GM18517 (cell line): ENCODE results near the gene GNG12.

Experiments
- ATAC-seq: cut with Tn5 transposase; IDR thresholded peaks from one replicate; pipeline ENCODE4 v1.9.1; 2021; ENCODE audit warnings: mild to moderate bottlenecking, moderate library complexity; ENCODE audit not compliant: unreplicated experiment

Gene GNG12

DNA sequence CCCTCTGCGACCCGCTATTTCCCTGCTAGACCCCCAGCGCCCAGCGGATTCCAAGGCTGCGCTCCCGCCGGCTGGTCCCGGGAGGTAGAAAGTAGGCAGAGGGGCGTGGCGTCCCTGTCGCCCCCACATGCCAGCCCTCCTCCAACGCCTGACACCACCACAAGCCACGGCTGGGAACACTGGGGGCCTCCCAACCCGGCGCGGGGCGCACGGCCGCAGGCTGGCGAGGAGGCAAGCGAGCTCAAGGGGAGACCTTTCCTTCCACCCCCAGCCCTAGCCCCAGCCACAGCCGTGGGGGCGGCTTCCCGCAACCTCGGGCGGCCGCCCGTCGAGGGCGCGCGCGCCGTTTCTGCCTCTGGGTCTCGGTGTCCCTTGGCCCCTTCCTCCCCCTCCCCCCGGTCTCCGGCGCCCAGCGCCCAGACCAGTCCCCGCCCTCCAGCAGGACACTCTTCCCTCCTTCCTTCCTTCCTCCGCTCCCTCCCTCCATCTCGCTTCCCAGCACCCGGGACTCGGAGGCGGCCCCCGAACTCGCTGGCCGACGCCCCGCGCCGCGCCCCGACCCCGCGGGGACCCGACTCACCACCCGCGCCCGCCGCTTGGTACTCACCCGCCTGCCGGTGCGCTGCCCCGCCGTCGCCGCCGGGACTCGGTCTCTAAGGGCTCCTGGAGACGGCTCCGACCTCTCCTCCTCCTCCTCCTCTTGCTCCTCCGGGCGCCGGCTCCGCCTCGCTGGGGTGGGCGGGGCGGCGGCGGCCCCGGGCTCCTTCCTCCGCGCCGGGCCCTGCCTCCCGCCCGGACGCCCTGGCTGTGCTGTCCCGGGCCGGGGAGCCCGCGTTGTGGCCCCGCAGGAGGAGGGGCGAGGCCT is at the start of gene GNG12:
Gene GNG12 (minus strand): TSS at position 731 of the 865 bp plus-strand sequence. CDS start 125,781 bp downstream, outside the sequence.
- ATAC-seq, result no peak

DNA sequence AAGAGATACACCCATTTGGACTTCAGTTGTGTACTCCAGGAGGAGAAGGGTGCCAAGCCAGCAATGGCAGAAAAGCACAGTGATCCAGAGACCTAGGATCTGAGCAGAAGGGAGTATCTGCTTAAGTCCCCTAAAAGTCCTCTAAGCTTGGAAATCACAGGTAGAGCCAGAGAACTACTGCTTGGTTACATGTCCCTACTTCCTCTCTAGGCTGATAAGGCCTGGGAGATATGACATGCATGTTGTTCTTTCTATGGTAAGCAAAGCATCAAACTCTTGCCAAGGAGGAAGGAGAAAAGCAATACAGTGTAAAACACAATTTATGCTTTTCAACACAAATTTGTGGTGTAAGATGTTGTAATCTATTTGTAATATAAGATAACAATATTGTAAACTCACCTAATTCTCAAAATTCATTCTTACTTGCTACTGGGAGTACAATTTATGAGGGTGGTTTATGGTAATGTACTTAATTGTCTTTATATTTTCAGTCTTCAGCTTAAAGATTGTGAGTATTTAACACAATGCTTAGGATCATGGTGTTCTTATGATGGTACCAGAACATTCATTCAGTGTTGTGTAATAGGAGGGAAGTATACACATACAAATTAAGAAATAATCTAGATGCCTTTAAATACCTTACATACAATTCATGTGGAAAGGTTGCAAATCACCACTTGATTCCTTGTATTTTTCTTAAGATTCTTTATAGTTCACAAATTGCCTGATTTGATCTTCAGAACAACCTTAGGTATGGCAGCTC is 49.1 kb upstream of the GNG12 start:
- ATAC-seq, result no peak

DNA sequence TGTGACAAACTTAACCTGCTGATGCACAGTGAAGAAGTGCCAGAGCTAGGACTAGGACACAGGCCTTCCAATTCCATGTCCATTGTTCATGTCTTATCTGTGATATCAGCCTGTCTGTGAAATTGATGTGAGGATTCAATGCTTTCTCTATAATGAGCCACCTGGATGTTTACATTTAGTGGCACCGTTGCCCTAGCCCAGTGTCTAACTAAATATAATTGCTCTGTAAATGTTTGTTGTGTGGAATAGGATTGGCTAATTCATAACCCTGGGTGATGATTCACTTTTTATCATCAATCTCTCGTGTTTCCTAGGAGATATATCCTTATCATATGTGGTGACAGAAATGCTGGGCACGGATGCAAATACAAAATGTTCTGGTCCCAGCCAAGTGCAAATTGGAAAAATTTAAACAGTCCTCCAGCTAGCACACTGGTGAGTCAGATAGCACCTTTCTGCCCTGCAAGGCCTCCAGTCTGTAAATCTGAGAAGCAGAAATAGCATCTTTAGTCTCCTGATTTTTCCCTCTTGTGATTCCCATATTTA is 46.9 kb upstream of the GNG12 start:
- no peak for ATAC-seq

DNA sequence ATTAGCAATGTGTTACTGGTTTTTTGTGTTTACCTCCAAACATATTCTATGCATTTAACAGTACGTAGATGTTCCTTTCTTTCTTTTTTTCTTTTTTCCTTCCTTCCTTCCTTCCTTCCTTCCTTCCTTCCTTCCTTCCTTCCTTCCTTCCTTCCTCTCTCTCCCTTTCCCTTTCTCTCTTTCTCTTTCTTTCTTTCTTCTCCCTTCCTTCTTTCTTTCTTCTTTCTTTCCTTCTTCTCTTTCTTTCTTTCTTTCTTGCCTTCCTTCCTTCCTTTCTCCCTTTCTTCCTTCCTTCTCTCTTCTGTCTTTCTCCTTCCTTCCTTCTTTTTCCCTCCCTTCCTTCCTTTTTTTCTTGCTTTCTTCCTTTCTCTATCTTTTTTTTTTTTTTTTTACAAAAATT is 46.2 kb upstream of the GNG12 start:
- no peak for ATAC-seq

DNA sequence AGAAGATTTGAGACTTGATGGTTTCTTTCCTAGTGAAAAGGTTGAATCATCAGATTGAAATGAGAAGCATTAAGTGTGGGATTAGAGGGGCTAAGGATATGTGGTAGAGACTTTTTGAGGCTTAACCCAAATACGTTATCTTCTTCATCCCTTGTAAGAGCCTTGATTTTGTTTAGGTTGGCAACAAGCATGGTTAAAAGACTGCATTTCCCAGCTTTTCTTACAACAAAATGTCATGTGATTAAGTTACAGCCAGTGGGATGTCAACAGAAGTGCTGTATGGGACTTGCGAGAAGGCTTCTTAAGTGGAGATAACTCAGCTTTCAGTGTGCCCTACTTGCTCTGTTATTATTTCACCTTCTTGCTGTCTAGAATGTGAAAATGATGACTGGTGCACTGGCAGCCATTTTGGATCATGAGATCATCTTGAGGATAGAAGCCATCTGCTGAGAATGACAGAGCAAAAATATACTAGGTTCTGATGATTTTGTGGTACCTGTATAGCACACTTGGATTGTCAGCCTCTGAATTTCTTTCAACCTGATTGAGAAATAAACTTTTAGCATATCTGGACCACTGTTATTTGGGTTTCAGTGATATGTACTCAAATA is 41.3 kb upstream of the GNG12 start:
- no peak for ATAC-seq

DNA sequence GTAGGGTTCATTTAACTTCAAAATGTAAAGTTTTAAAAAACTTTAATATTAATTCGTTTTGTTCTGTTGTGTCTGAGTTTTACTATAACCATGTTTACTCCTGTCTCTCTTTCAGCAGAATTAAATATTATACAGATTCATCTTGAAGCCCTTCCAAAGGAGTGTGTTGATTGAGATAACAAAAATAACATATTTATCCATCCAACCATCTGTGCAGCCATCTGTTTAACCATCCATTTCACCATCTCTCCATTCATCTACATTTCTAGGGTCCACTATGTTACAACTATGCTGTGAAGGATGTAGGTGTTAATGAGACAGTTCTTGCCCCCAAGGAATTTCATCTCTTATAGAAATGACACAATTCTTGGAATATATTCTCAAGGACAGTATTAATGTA is 36.0 kb upstream of the GNG12 start:
- ATAC-seq, result no peak

DNA sequence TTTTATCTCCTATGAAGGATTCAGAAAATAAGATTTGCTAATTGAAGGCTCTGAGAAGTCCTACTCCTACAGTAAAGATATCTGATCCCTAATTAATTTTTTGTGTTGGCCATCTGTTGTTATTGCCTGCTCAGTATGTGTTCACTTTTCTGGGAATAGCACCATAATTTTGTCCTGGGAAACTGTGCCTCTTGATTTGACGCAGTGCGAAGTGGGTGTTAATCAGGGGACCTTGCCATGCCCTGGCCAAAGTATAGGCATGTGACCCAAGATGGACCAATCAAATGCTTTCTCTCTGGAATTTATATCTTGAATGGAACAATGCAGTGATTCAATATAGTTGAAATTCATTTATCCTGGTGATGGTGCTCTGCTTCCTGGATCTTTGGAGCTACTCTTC is 30.4 kb upstream of the GNG12 start:
- ATAC-seq, result no peak

DNA sequence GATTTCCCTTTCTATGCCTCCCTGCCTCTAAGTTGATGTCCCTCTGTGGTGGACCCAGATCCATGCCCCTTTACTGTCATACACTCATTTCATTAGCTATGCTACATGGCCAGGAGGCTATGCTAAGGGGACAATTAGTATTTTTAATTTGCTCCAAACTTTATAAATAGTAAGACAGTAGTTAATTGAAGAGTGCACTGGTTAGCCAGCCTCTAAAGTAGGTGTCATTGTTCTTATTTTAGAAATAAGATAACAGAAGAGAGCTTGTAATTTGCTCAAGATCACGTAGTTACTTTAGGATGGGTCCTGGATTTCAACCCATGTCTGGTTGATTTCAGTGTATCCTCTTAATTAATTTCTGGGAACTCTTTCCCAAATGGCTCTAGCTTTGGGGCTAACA is 29.4 kb upstream of the GNG12 start:
- ATAC-seq, result no peak

DNA sequence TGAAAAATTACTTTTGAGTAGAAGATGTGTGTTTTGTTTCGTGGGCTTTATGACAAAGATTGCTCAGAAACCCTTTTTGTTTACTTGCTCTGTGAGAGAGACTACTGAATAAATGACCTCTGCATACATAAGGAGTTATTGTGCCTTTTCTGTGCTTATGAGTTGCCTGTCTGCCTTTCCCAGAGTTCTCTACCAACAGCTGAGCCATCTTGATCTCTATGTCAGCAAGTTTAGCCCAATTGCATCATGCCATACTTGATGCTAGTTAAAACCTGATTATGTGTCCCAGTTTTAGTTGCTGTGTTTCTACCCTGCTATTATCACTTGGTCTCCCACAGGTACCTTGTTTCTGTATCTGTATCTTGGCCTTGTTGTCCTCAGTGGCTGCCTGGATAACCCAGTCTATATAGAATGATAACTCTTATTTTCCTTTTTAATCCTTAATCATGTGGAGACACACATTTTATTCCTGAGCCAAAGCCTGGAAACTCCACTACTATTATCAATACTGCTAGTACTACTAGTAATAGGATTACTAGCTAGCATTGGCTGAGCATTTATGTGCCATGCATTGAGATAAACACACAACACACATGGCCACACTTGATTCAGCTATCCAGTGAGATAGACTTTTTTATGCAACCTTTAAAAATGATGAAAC is 28.7 kb upstream of the GNG12 start:
- no peak for ATAC-seq

DNA sequence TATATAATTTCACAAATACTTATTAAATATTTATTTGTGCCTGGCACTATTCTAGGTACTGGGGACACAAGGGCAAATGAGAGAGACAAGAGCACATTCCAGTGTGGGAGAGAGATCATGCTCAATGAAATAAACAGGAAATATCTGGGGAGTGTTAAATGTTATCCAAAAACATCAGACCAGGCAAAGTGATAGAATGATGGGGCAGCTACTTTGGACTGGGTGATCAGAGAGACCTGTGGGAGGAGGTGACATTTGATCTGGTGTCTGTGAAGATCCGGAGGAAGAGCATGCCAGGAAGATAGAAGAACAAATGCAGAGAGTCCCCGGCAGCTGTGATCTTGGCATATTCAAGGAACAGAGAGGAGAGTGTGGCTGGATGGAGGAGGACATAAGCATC is 27.5 kb upstream of the GNG12 start:
- ATAC-seq, result no peak

DNA sequence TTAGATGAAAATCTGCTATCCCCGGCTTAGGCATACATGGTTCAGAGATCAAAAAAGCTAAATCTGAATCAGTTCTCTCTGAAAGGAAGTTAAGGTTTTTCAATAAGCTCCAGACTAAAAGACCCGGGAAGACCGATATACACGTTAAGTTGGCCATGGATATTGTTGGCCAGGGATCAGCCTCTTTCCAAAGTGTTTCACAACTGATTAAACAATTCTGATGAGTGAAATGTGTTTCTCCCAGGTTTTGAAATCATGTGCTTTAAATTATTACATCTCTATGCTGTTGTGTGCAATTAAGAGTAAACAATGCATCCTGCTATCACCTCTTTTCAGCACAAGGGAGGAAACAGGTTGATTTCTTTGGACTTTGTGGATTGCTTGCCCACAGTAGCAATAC is 23.7 kb upstream of the GNG12 start:
- ATAC-seq, result no peak

DNA sequence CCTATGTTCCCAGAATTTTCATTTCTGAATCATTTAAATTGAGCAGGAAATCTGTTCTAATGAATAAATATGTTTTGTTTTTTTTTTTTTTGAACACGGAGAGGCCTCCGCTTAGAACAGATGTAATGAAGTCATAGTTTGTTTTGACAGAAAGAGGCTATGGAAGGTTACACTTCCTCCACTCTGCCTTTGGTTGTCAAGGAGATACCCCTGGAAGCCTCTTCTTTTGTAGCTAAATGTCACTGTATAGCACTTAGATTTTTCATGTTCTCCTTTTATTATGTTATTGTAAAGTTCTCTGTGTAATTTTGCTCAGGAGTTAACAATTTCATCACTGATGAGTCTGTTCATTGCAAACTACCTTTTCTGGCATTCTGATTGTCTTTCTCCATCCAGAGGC is 22.7 kb upstream of the GNG12 start:
- ATAC-seq, result no peak

DNA sequence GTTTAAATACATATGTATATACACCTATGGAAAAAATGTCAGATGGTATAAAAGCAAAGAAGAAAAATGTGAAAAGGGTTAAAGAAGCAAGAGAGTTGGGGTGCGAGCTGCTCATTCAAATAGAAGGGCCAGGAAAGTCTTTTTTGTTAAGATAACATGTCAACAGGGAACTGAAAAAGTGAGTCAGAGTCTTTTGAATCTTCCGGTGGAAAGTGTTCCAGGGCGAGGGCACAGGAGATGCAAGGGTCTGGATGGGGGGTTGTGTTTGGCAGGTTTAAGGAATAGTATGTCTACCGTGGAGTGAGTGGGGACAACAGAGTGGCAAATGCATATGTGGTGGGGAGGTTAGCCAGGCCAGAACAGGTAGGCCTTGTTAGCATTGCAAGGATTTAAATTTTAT is 22.2 kb upstream of the GNG12 start:
- ATAC-seq, result no peak

DNA sequence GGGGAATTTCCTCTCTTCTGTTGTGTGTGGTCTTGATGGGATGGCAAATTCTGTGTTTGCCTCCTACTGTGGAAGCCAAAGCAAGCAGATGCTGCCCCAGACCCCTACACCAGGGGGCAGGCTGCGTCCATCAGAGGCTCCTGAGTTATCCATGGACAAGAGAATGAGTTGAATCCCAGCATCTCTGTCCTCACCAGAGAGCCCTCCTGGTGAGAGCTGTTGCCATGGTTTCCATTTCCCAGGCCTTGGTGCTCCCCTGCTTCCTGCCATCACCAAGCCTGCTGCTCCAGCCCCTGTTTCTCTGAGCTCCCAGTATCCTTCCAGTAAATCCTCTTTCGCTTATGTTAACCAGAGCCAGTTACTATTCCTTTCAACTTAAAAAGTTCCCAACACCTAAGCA is 20.4 kb upstream of the GNG12 start:
- ATAC-seq, result no peak

DNA sequence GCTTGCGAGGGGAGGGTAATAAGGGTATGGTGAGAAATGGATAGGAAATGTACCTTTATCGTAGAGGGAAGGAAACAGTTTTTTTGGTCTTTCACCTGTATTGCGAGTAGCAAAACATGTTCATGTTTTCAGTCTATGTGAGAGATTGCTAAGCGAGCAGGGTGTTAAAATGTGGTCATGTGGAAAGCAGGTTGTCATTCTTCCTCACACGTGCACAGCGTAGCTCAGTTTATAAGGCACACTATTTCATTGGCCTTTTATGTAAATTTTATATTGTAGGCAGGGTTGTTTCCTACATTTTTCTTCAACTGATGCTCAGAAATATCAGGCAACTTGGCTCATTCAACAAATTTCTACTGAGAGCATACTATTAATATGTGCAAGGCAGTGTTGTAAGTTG is 18.5 kb upstream of the GNG12 start:
- ATAC-seq, result no peak

DNA sequence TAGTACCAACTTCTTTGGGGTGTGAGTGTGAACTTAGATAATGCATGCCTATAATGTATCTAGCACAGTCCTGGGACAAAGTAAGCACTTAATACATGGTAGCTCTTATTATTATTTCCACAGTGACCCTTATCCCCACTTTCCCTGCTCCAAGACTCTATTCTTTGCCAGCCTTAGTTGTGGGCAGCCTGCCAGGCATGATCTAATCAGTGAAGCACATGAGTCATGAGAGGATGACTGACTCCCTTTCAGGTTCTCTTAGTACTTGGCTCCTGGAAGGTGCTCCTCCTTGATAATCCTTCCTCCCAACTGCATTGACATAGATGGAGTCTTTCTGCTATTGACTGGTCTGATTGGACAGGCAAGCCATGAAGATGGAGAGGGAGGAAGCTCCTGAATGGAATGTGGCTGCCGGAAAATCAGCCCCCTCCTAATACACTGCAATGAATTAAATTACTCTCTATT is 17.4 kb upstream of the GNG12 start:
- ATAC-seq, result no peak

DNA sequence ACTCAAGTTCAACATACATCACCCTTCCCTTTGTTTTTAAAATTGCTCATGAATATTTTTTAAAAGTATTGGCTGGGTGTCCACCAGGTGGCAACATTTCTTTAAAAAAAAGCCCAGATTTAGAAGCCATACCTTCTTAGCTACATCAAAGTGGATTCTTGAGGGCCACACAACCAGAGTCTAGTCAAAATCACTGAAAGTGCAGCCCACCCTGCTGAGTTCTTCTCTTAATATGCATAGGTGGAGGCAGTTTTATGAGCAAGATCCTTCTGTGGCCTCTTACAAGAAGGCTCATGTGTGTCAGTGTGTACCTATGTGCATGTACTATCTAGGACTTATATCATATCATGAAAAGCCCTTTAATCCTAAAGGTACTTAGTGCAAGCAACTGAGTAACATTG is 16.9 kb upstream of the GNG12 start:
- ATAC-seq, result no peak

DNA sequence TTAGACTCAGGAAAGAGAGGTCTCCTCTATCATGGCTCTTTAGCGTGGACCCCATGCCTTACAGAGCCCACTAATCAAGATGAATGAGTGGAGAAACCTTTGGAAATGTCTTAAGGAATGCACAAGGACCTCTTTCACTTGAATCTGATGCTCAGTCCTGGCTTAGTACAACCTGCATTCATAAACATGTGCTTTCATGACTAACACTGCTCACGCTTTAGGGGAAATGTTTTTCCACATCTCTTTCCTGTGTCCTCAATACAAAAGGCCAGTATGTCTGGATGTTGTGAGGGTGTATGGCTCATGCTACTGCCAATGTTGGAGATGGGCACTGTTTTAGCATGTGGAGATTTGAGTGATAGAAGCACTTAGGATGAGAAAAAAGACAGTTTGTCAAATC is 14.2 kb upstream of the GNG12 start:
- no peak for ATAC-seq

DNA sequence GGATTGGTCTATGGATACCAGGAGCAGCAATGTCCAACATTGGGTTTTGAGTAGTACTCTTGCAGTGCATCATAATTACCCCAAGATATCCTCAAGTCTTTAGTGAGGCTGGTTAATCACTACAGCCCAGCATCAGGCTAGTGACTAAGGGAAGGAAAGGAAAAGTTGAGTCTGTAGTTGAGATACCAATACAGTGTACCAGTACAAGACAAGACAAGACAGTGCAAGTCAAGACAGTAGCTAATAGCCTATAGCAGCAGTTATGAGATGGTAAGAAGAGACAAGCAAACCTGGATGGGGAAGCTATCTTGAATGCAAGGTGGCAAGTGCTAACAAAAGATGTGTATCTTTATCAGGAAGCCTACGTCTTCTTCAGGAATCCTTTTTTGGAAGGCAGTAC is 13.3 kb upstream of the GNG12 start:
- no peak for ATAC-seq

DNA sequence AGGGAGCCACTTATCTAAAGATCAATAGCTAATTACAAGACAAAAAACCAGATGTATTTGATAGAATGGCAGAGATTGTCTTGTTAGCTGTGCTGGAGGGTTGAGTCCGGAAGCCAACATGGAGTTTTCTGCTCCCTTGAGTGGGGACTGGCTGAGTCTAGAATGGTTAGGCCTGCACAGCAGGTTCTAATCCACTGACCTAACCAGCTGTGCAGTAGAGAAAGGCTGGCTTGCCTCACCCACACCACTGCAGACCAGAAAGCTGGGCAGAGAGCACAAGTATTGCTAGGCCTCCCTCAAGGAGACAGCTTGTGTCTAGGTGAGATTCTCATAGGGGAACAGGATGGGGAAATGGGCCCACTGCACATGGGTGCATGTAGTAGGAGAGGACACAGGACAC is 11.7 kb upstream of the GNG12 start:
- no peak for ATAC-seq

DNA sequence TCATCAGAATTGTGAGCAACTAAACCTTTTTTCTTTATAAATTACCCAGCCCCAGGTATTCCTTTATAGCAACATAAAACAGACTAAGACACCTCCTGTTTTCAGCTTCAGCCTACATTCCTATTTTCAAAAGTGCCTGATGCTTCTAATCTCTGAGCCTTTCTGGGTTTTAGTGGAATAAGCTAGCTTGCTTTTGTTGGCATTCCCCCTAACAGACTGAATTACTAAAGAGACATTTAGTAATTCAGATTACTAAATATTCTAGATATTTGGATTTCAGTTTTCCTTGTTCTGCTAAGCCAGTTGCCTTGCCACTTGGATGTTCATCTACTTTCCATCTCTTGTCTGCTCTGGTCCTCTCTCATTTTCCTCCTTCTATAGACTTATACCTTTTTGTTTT is 10.5 kb upstream of the GNG12 start:
- ATAC-seq, result no peak
